ENCODE results near the gene CHCHD6. TPM values are rescaled to one million over a fixed set of nuclear protein-coding genes. Genes with fewer than 3 reads are reported as not detected.

The CHCHD6 gene
- total RNA-seq, 1 experiment from 2014 or later, result 45.9 TPM

- Mint-ChIP-seq H3K27ac (ENCODE audit: unreplicated experiment) (no peak overlapping the region), H3K4me1 (ENCODE audit: low read depth, unreplicated experiment) (peaks cover 31% of the 10 kb centered on the region), H3K36me3 (ENCODE audit: insufficient read depth, unreplicated experiment) (peaks cover 20% of the 10 kb centered on the region), H3K4me3 (ENCODE audit: low read depth, unreplicated experiment) (no peak overlapping the region), H3K9me3 (ENCODE audit: low read depth, unreplicated experiment) (no peaks in the 10 kb centered on the region), H3K27me3 (ENCODE audit: unreplicated experiment) (no peaks in the 10 kb centered on the region)
- CTCF ChIA-PET, result interaction anchor here (1.6 to 2.0 kb wide), 2 partner anchors 10 to 13 kb away, joined by 6 to 7 read pairs; no protein-coding TSS in a partner anchor
- intact Hi-C loops (cut with micrococcal nuclease; ENCODE audit: unreplicated experiment), result no loop called here
- no TSS peak for BruUV-seq (replicated peaks)
- no peak for DNase-seq
- TF ChIP-seq, protein P1, sequence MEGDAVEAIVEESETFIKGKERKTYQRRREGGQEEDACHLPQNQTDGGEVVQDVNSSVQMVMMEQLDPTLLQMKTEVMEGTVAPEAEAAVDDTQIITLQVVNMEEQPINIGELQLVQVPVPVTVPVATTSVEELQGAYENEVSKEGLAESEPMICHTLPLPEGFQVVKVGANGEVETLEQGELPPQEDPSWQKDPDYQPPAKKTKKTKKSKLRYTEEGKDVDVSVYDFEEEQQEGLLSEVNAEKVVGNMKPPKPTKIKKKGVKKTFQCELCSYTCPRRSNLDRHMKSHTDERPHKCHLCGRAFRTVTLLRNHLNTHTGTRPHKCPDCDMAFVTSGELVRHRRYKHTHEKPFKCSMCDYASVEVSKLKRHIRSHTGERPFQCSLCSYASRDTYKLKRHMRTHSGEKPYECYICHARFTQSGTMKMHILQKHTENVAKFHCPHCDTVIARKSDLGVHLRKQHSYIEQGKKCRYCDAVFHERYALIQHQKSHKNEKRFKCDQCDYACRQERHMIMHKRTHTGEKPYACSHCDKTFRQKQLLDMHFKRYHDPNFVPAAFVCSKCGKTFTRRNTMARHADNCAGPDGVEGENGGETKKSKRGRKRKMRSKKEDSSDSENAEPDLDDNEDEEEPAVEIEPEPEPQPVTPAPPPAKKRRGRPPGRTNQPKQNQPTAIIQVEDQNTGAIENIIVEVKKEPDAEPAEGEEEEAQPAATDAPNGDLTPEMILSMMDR (IDR thresholded peaks at IDR 0.05; ENCODE audit: unreplicated experiment), result no peak
These were observed 210.2 kb downstream of the CHCHD6 start for GRCh38 chr3:126914226-126914625.

- no peak for DNase-seq
- intact Hi-C loops (cut with micrococcal nuclease; ENCODE audit: unreplicated experiment), result no loop called here
These were observed 211.0 kb downstream of the CHCHD6 start for GRCh38 chr3:126915015-126915414.

GRCh38 chr3:126916546-126916945, 212.5 kb downstream of the CHCHD6 start:
- Mint-ChIP-seq H3K27ac (ENCODE audit: unreplicated experiment) (no peak overlapping the region), H3K27me3 (ENCODE audit: unreplicated experiment) (no peaks in the 10 kb centered on the region), H3K4me1 (ENCODE audit: low read depth, unreplicated experiment) (peaks cover 21% of the 10 kb centered on the region), H3K4me3 (ENCODE audit: low read depth, unreplicated experiment) (no peak overlapping the region), H3K9me3 (ENCODE audit: low read depth, unreplicated experiment) (peaks cover 5% of the 10 kb centered on the region), H3K36me3 (ENCODE audit: insufficient read depth, unreplicated experiment) (peaks cover 8% of the 10 kb centered on the region)
- CTCF ChIA-PET, result no interaction called here
- TF ChIP-seq, protein P1 (IDR thresholded peaks at IDR 0.05; ENCODE audit: unreplicated experiment), result no peak
- BruUV-seq (replicated peaks), result no TSS peak
- intact Hi-C loops (cut with micrococcal nuclease; ENCODE audit: unreplicated experiment), result no loop called here
- DNase-seq, result no peak

More at GRCh38 chr3:126915015-126915414, 211.0 kb downstream of the CHCHD6 start:
- Mint-ChIP-seq H3K9me3 (ENCODE audit: low read depth, unreplicated experiment) (peaks cover 2% of the 10 kb centered on the region), H3K4me1 (ENCODE audit: low read depth, unreplicated experiment) (peaks cover 24% of the 10 kb centered on the region), H3K36me3 (ENCODE audit: insufficient read depth, unreplicated experiment) (peaks cover 20% of the 10 kb centered on the region), H3K27ac (ENCODE audit: unreplicated experiment) (no peak overlapping the region), H3K4me3 (ENCODE audit: low read depth, unreplicated experiment) (no peak overlapping the region), H3K27me3 (ENCODE audit: unreplicated experiment) (no peaks in the 10 kb centered on the region)
- CTCF ChIA-PET, result interaction anchor here (1.6 to 2.0 kb wide), 2 partner anchors 10 to 12 kb away, joined by 6 to 7 read pairs; no protein-coding TSS in a partner anchor
- BruUV-seq (replicated peaks), result no TSS peak
- TF ChIP-seq, protein P1 (IDR thresholded peaks at IDR 0.05; ENCODE audit: unreplicated experiment), result no peak

GRCh38 chr3:126917232-126917804, 213.3 kb downstream of the CHCHD6 start:
- TF ChIP-seq, protein P1 (IDR thresholded peaks at IDR 0.05; ENCODE audit: unreplicated experiment), result no peak
- H3K4me1 Mint-ChIP-seq (ENCODE audit: low read depth, unreplicated experiment), result peaks cover 18% of the 10 kb centered on the region
- no peaks in the 10 kb centered on the region for H3K27me3 Mint-ChIP-seq (ENCODE audit: unreplicated experiment)

More at GRCh38 chr3:126917232-126917804, 213.3 kb downstream of the CHCHD6 start:
- CTCF ChIA-PET, result no interaction called here
- Mint-ChIP-seq H3K9me3 (ENCODE audit: low read depth, unreplicated experiment) (peaks cover 5% of the 10 kb centered on the region), H3K27ac (ENCODE audit: unreplicated experiment) (no peak overlapping the region), H3K4me3 (ENCODE audit: low read depth, unreplicated experiment) (no peak overlapping the region), H3K36me3 (ENCODE audit: insufficient read depth, unreplicated experiment) (peaks cover under 1% of the 10 kb centered on the region)
- intact Hi-C loops (cut with micrococcal nuclease; ENCODE audit: unreplicated experiment), result no loop called here
- no TSS peak for BruUV-seq (replicated peaks)
- no peak for DNase-seq
